Right lobe of liver (tissue), 6 donors: ENCODE measurements around the gene C10orf105. TPM values are rescaled to one million over a fixed set of nuclear protein-coding genes. Genes with fewer than 3 reads are reported as not detected.

ENCODE experiments used
- ATAC-seq, 4 donors: fragments of 200-7000 bp; cut with Tn5 transposase; one replicate each; pipeline ENCODE4 v1.9.1; 2020; ENCODE audit warnings: mild to moderate bottlenecking in 4 of 4, moderate library complexity in 4 of 4
- DNase-seq, 3 donors: peaks; one replicate each; pipeline ENCODE4 v3.0.0-alpha.2; 2020
- H3K27ac ChIP-seq, 3 donors: fragments of 200-600 bp; one replicate each; pipeline ENCODE4 v1.8.0; 2022
- H3K27me3 ChIP-seq, 2 donors: fragments of 200-600 bp; one replicate each; pipeline ENCODE4 v1.8.0; 2022
- H3K36me3 ChIP-seq, 4 donors: fragments of 200-600 bp; sonication (generic) in 1 of 4; one replicate each; pipeline versions ENCODE4 v1.5.1 to v1.8.0; 2017 to 2022; ENCODE audit warnings: control low read depth in 1 of 4
- H3K4me1 ChIP-seq, 4 donors: fragments of 200-600 bp; sonication (generic) in 1 of 4; one replicate each; pipeline versions ENCODE4 v1.5.1 to v1.8.0; 2017 to 2022; ENCODE audit warnings: control low read depth in 1 of 4
- H3K4me3 ChIP-seq, 3 donors: fragments of 200-600 bp; one replicate each; pipeline ENCODE4 v1.8.0; 2022
- H3K9me3 ChIP-seq, 4 donors: fragments of 200-600 bp; sonication (generic) in 1 of 4; one replicate each; pipeline versions ENCODE4 v1.5.1 to v1.8.0; 2017 to 2022; ENCODE audit warnings: control low read depth in 1 of 4
- POLR2A ChIP-seq: fragments of 450-650 bp; IDR thresholded peaks from one replicate; pipeline ENCODE4 v1.6.1; 2017; ENCODE audit warnings: antibody characterized with exemption, mild to moderate bottlenecking
- WGBS: methylation state at CpG from one replicate; pipeline ENCODE4 v1.1.6; 2018; ENCODE audit warnings: low coverage, low lambda C conversion rate; ENCODE audit not compliant: insufficient coverage; ENCODE audit errors: missing lambda C conversion rate; 5-methylcytosine and 5-hydroxymethylcytosine counted together
- intact Hi-C, 2 donors: fragments of 100-400 bp; cut with DNase I; formaldehyde crosslinking; loops; one replicate each; pipeline versions ENCODE4 v1.11.2 to v1.14.1; 2022
- total RNA-seq, 6 experiments: library from RNA; depleted of rRNA in 2 of 6; stranded (reverse); fragments of >200 nt in 2 of 6; fragmentation: NEBNext Ultra II Directional in 3 of 6; extraction: Animal tissue kit (Norgen Biotek cat#: 25700) in 3 of 6; gene quantifications; one replicate each; pipeline versions ENCODE4 v1.1.0 to v1.2.4, GENCODE V29; 2016 to 2023
- TF ChIP-seq, protein P1 (sequence below), 4 donors: fragments of 200-600 bp in 3 of 4; fragments of 450-650 bp in 1 of 4; IDR thresholded peaks; one replicate each; pipeline versions ENCODE4 v1.5.1 to v1.8.0; 2016 to 2022; ENCODE audit warnings: antibody characterized with exemption in 4 of 4, mild to moderate bottlenecking in 2 of 4
- donor health status: DM: no; HTN: yes; CAD: no.
- donor health status: DM: no; HTN: no; CAD: no.
- donor health status: DM: no; HTN: no; CAD: no.
- donor health status: DM: no; HTN: yes; CAD: no.
- donor health status: DM: no; HTN: yes; CAD: no.

The C10orf105 gene
- total RNA-seq, 6 experiments from 2014 or later, result 0.05 TPM; not detected in 5

DNA sequence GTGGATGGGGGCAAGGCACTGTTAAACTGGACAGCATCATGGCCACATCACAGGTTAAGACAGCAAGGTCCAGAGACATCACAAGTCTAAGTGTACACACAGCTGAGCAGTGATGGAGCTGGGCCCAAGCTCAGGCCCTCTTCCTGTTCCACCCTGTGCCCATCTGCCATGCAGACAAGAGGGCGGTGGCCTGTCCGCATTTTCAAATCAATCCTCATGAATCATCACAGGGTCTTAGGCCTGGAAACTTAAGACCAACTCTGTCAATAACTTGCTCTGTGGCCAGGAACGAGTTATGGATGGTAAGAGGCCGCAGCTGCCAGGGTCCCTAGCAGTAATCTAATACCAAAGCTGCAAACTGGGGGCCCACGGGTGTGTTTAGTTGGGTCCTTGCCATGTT lies 3.2 kb downstream of the C10orf105 start:
- Histone ChIP-seq H3K9me3 (no peaks in the 10 kb centered on the region), H3K27me3 (no peaks in the 10 kb centered on the region), H3K27ac (no peak overlapping the region), H3K36me3 (no peaks in the 10 kb centered on the region), H3K4me1 (peaks cover 0 to 3% (median 0%) of the 10 kb centered on the region in 4 donors), H3K4me3 (no peak overlapping the region)
- WGBS, result 86% methylated on average over 3 of the region's 5 CpGs
- TF ChIP-seq POLR2A, result no peak
- TF ChIP-seq, protein P1, sequence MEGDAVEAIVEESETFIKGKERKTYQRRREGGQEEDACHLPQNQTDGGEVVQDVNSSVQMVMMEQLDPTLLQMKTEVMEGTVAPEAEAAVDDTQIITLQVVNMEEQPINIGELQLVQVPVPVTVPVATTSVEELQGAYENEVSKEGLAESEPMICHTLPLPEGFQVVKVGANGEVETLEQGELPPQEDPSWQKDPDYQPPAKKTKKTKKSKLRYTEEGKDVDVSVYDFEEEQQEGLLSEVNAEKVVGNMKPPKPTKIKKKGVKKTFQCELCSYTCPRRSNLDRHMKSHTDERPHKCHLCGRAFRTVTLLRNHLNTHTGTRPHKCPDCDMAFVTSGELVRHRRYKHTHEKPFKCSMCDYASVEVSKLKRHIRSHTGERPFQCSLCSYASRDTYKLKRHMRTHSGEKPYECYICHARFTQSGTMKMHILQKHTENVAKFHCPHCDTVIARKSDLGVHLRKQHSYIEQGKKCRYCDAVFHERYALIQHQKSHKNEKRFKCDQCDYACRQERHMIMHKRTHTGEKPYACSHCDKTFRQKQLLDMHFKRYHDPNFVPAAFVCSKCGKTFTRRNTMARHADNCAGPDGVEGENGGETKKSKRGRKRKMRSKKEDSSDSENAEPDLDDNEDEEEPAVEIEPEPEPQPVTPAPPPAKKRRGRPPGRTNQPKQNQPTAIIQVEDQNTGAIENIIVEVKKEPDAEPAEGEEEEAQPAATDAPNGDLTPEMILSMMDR (IDR thresholded peaks at IDR 0.05), result no peak
- ATAC-seq (no peak), DNase-seq (no peak)
- intact Hi-C loops, result no loop called here

DNA sequence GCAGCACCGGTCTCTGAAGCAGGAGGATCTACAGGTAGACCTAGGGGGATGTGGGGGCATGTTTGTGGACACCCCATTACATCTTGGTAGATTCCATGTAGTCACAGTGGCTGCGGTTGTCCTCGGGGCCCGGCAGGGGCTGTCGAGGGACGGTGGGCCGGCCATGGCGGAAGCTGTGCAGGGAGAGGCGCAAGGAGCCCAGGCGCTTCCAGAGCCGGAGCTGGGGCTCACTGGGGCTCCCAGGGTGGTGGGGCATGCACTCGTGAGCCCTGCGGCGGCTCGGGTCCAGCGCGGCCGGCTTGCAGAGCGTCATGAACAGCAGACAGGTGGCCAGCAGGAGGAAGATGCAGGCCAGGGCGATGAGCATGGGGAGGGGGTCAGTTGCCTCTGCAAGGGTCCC lies 3.7 kb downstream of the C10orf105 start:
- H3K9me3 ChIP-seq, result no peaks in the 10 kb centered on the region
- TF ChIP-seq, protein P1 (IDR thresholded peaks at IDR 0.05), result no peak
- TF ChIP-seq POLR2A, result no peak
- no peak overlapping the region for H3K27ac ChIP-seq
- no peak for ATAC-seq
- intact Hi-C loops, result no loop called here
- H3K36me3 ChIP-seq, result no peaks in the 10 kb centered on the region
- no CpG with 5 or more reads among the region's 20 CpGs for WGBS
- H3K4me3 ChIP-seq, result no peak overlapping the region
- H3K4me1 ChIP-seq, result peaks cover 0 to 3% (median 0%) of the 10 kb centered on the region in 4 donors
- no peaks in the 10 kb centered on the region for H3K27me3 ChIP-seq
- no peak for DNase-seq

DNA sequence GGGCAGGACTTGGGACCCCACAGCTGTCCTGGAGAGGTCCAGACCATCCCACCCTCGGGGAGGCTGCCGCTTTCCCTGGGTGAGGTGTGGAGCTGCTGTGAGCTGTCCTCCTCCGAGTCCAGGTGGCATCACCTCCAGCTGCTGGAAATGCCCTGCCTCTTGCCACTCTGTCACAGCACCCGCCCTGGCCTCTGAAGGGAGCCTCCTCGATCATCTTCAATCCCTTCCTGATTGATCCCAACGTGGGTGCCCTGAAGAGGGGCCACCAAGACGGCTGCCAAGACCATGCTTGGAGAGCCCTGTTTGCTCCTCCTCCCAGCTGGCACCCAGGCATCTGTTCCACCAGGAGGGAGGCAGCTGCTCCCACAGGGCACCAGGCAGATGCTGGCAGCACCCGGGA lies 4.6 kb downstream of the C10orf105 start:
- 60% methylated on average over 2 of the region's 8 CpGs for WGBS
- TF ChIP-seq, protein P1 (IDR thresholded peaks at IDR 0.05), result no peak
- TF ChIP-seq POLR2A, result no peak
- Histone ChIP-seq H3K27me3 (no peaks in the 10 kb centered on the region), H3K27ac (peak overlapping the region in 1 of 3 donors; percentile 57), H3K4me1 (peaks cover 0 to 3% (median 0%) of the 10 kb centered on the region in 4 donors), H3K4me3 (no peak overlapping the region), H3K9me3 (no peaks in the 10 kb centered on the region), H3K36me3 (no peaks in the 10 kb centered on the region)
- ATAC-seq (no peak), DNase-seq (no peak)
- intact Hi-C loops, result no loop called here

DNA sequence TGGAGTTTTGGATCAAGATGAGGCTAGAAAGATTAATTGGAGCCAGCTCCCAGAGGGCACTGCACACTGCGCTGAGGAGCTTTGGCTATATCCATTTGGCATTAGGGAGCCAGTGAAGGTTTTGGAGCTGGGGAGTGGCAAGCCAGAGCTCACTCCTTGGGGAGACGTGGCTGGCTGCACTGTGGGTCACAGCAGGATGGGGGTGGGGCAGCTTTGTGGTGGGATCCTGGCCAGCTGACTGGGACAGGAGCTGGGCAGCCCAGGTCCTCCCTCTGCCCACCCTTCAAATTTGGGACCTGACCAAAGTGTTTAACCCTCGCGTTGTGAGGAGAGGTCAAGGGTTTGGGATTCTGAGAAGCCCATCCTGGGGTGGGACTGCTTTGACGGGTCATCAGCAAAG lies 5.0 kb downstream of the C10orf105 start:
- no peaks in the 10 kb centered on the region for H3K27me3 ChIP-seq
- H3K36me3 ChIP-seq, result no peaks in the 10 kb centered on the region
- H3K27ac ChIP-seq, result peak overlapping the region in 2 of 3 donors; percentile 53 to 57
- H3K9me3 ChIP-seq, result no peaks in the 10 kb centered on the region
- H3K4me3 ChIP-seq, result no peak overlapping the region
- no CpG with 5 or more reads among the region's 5 CpGs for WGBS
- intact Hi-C loops, result no loop called here
- TF ChIP-seq, protein P1 (IDR thresholded peaks at IDR 0.05), result no peak
- TF ChIP-seq POLR2A, result no peak
- ATAC-seq, result no peak
- peaks cover 0 to 3% (median 0%) of the 10 kb centered on the region in 4 donors for H3K4me1 ChIP-seq
- no peak for DNase-seq

DNA sequence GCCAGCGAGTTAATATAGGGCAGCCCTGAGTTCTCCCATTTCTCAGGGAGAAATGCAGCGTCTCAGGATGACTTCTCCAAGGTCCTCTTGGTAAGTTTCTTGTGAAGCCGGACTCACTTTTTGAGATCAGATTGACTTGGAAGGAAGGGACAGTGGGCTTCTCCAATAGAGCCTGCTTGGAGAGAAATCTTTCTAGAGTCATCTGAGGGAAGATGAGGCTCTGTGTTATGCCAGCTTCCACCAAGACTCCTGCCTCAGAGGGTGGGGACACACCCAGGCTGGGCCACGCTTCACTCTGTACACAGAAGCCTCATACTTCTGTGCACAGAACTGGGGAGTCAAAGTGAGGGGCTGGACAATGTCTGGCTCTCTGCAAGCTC lies 5.6 kb downstream of the C10orf105 start:
- Histone ChIP-seq H3K9me3 (no peaks in the 10 kb centered on the region), H3K36me3 (no peaks in the 10 kb centered on the region), H3K27me3 (no peaks in the 10 kb centered on the region), H3K27ac (peak overlapping the region in 2 of 3 donors; percentile 53 to 57), H3K4me3 (no peak overlapping the region), H3K4me1 (peaks cover 0 to 3% (median 0%) of the 10 kb centered on the region in 4 donors)
- DNase-seq (no peak), ATAC-seq (no peak)
- 71% methylated on average over 4 of the region's 4 CpGs for WGBS
- TF ChIP-seq POLR2A, result no peak
- TF ChIP-seq, protein P1 (IDR thresholded peaks at IDR 0.05), result no peak
- intact Hi-C loops, result no loop called here
